Ovary (tissue), 9 donors: ENCODE results near the gene TYMS. TPM values are rescaled to one million over a fixed set of nuclear protein-coding genes. Genes with fewer than 3 reads are reported as not detected.
"Not testable (repeated sequence)": the region's sequence is repeated elsewhere in the genome, so short reads cannot be mapped to it uniquely, and the experiment has no call there.

Experiments
- DNase-seq, 5 donors: peaks; one replicate each; pipeline ENCODE4 v3.0.0-alpha.2; 2019 to 2020
- H3K27ac ChIP-seq, 2 donors: fragments of 200-600 bp; one replicate each; pipeline versions ENCODE4 v1.5.1 to v1.8.0; 2019 to 2022
- H3K27me3 ChIP-seq: fragments of 200-600 bp; one replicate; pipeline ENCODE4 v1.8.0; 2022
- H3K36me3 ChIP-seq: fragments of 200-600 bp; sonication (generic); one replicate; pipeline ENCODE4 v1.5.1; 2019
- H3K4me1 ChIP-seq: one replicate; pipeline ENCODE4 v1.8.1; 2013; ENCODE audit warnings: mild to moderate bottlenecking, moderate library complexity; ENCODE audit not compliant: insufficient read depth
- H3K4me3 ChIP-seq: fragments of 200-600 bp; sonication (generic); one replicate; pipeline ENCODE4 v1.5.1; 2017
- H3K9me3 ChIP-seq, 2 donors: fragments of 200-600 bp in 1 of 2; sonication (generic) in 1 of 2; one replicate each; pipeline versions ENCODE4 v1.5.1 to v1.8.1; 2013 to 2019; ENCODE audit warnings: mild to moderate bottlenecking in 1 of 2, moderate library complexity in 1 of 2
- CTCF ChIP-seq, 3 donors: fragments of 450-650 bp in 2 of 3; fragments of 200-600 bp in 1 of 3; IDR thresholded peaks; one replicate each; pipeline versions ENCODE4 v1.5.1 to v1.8.0; 2016 to 2022; ENCODE audit warnings: antibody characterized with exemption in 3 of 3, mild to moderate bottlenecking in 1 of 3
- EP300 ChIP-seq: sonication (generic); formaldehyde crosslinking; IDR thresholded peaks from one replicate; pipeline ENCODE4 v1.6.1; 2017; ENCODE audit warnings: antibody characterized with exemption
- POLR2A ChIP-seq: fragments of 450-650 bp; IDR thresholded peaks from one replicate; pipeline ENCODE4 v1.6.1; 2017; ENCODE audit warnings: antibody characterized with exemption, mild to moderate bottlenecking, moderate library complexity
- WGBS, 3 donors: extraction: QIAGEN DNeasy Blood & Tissue Kit in 1 of 3; methylation state at CpG; one replicate each; pipeline versions ENCODE4 v1.1.5 to v1.1.7; 2013 to 2017; 5-methylcytosine and 5-hydroxymethylcytosine counted together
- intact Hi-C, 4 donors: fragments of 100-400 bp; cut with DNase I; formaldehyde crosslinking; loops; one replicate each; pipeline versions ENCODE4 v1.11.0 to v1.15.1; 2022 to 2023
- polyA plus RNA-seq, 2 donors: library from polyadenylated mRNA; stranded (reverse); fragments of 200-250 nt in 1 of 2; fragments of 350-450 nt in 1 of 2; fragmentation: Illumina TruSeq in 1 of 2; extraction: RNeasy Lipid Tissue Mini Kit (QIAGEN cat#74804) in 1 of 2; gene quantifications; one replicate each; pipeline ENCODE4 v1.2.3, GENCODE V29; 2013 to 2014
- total RNA-seq, 7 donors: library from RNA; depleted of rRNA in 2 of 7; stranded (reverse); fragments of >200 nt in 2 of 7; fragmentation: NEBNext Ultra II Directional in 3 of 7; extraction: Animal tissue kit (Norgen Biotek cat#: 25700) in 3 of 7; gene quantifications; one replicate each; pipeline versions ENCODE4 v1.1.0 to v1.2.4, GENCODE V29; 2016 to 2023
- donor health status: DM: no; HTN: no; CAD: no; lungs with moderate emphysema.
- donor health status: DM: no; HTN: no; CAD: no.
- donor health status: Bipolar disorder and iron deficiency.
- donor health status: DM: yes; HTN: yes; CAD: no.
- donor health status: DM: no; HTN: no; CAD: no.
- donor health status: DM: yes; HTN: yes; CAD: no.

Gene TYMS
- total and polyA plus RNA-seq, 9 donors: 0.48 to 8.4 (median 4.4) TPM

- H3K27me3 ChIP-seq: no peaks in the 10 kb centered on the region
- TF ChIP-seq EP300 (no peak), CTCF (IDR thresholded peaks at IDR 0.05) (no peak), POLR2A (no peak)
- WGBS, 3 donors: 85 to 90% (median 85%) methylated on average over 15 of the region's 15 CpGs
- no peaks in the 10 kb centered on the region for H3K4me1 ChIP-seq
- intact Hi-C loops: no loop called here
- H3K36me3 ChIP-seq: no peaks in the 10 kb centered on the region
- H3K4me3 ChIP-seq: no peak overlapping the region
- DNase-seq: no peak
- no peaks in the 10 kb centered on the region for H3K9me3 ChIP-seq
- H3K27ac ChIP-seq: no peak overlapping the region
Measured at GRCh38 chr18:678482-679182, 21.2 kb downstream of the TYMS start.

- DNase-seq: no peak
- TF ChIP-seq EP300 (no peak), POLR2A (no peak), CTCF (IDR thresholded peaks at IDR 0.05) (no peak)
- Histone ChIP-seq H3K36me3 (no peaks in the 10 kb centered on the region), H3K9me3 (no peaks in the 10 kb centered on the region), H3K4me1 (no peaks in the 10 kb centered on the region), H3K4me3 (no peak overlapping the region), H3K27me3 (no peaks in the 10 kb centered on the region), H3K27ac (no peak overlapping the region)
- WGBS, 3 donors: 98 to 99% (median 98%) methylated on average over 4 of the region's 4 CpGs
- intact Hi-C loops: no loop called here
Measured at GRCh38 chr18:679516-679915, 22.1 kb downstream of the TYMS start.

- no peak for DNase-seq
- WGBS, 3 donors: 93 to 95% (median 94%) methylated on average over 4 of the region's 4 CpGs
- no peaks in the 10 kb centered on the region for H3K4me1 ChIP-seq
- TF ChIP-seq CTCF (IDR thresholded peaks at IDR 0.05) (no peak), POLR2A (no peak), EP300 (no peak)
- no peaks in the 10 kb centered on the region for H3K27me3 ChIP-seq
- no peaks in the 10 kb centered on the region for H3K9me3 ChIP-seq
- H3K27ac ChIP-seq: no peak overlapping the region
- intact Hi-C loops: no loop called here
- H3K36me3 ChIP-seq: no peaks in the 10 kb centered on the region
- H3K4me3 ChIP-seq: no peak overlapping the region
Measured at GRCh38 chr18:680392-680791, 22.9 kb downstream of the TYMS start.

GRCh38 chr18:681985-682384 is 24.5 kb downstream of the TYMS start:
- TF ChIP-seq EP300 (no peak), POLR2A (no peak), CTCF (IDR thresholded peaks at IDR 0.05) (no peak)
- no peak for DNase-seq
- H3K9me3 ChIP-seq: no peaks in the 10 kb centered on the region
- H3K27me3 ChIP-seq: no peaks in the 10 kb centered on the region
- no peak overlapping the region for H3K4me3 ChIP-seq
- H3K4me1 ChIP-seq: no peaks in the 10 kb centered on the region
- WGBS, 3 donors: 86 to 94% (median 93%) methylated on average over 5 of the region's 5 CpGs
- intact Hi-C loops: no loop called here
- H3K27ac ChIP-seq: no peak overlapping the region
- H3K36me3 ChIP-seq: no peaks in the 10 kb centered on the region

GRCh38 chr18:682416-682815 is 25.0 kb downstream of the TYMS start:
- intact Hi-C loops, H3K4me3 ChIP-seq, H3K4me1 ChIP-seq, H3K27me3 ChIP-seq, H3K36me3 ChIP-seq, H3K9me3 ChIP-seq, H3K27ac ChIP-seq, DNase-seq: not testable (repeated sequence)
- WGBS, 3 donors: 89 to 92% (median 91%) methylated on average over 9 of the region's 9 CpGs
